ENCODE measurements around the gene HARBI1.

HARBI1 gene

GRCh38 chr11:46617134-46617971 lies at the start of gene HARBI1, which contains the start of gene ATG13:
TSS of gene HARBI1 (minus strand) at chr11:46617227. CDS start at chr11:46616237, 990 bp downstream.
TSS of gene ATG13 (plus strand) at chr11:46617553. CDS start at chr11:46644292, 26,739 bp downstream.
- peak; percentile 95 for DNase-seq

- DNase-seq, result no peak
These were observed 49.5 kb upstream of the HARBI1 start for GRCh38 chr11:46666516-46666915.

- no peak for DNase-seq
These were observed 48.3 kb upstream of the HARBI1 start for GRCh38 chr11:46665356-46665755.

- no peak for DNase-seq
These were observed 47.6 kb upstream of the HARBI1 start for GRCh38 chr11:46664612-46665011.

GRCh38 chr11:46663277-46663940 lies 46.4 kb upstream of the HARBI1 start:
- DNase-seq, result no peak

- DNase-seq, result no peak
These were observed 45.3 kb upstream of the HARBI1 start for GRCh38 chr11:46662366-46662765.

- no peak for DNase-seq
These were observed 44.8 kb upstream of the HARBI1 start for GRCh38 chr11:46661836-46662235.

GRCh38 chr11:46659908-46660307 lies 42.9 kb upstream of the HARBI1 start:
- DNase-seq, result no peak

- no peak for DNase-seq
These were observed 41.2 kb upstream of the HARBI1 start for GRCh38 chr11:46658259-46658658.

GRCh38 chr11:46657186-46657585 lies 40.2 kb upstream of the HARBI1 start:
- no peak for DNase-seq

- no peak for DNase-seq
These were observed 38.6 kb upstream of the HARBI1 start for GRCh38 chr11:46655631-46656030.

- DNase-seq, result no peak
These were observed 32.2 kb upstream of the HARBI1 start for GRCh38 chr11:46649180-46649738.

GRCh38 chr11:46643986-46644385 lies 27.0 kb upstream of the HARBI1 start:
- no peak for DNase-seq

GRCh38 chr11:46643531-46643930 lies 26.5 kb upstream of the HARBI1 start:
- DNase-seq, result no peak

GRCh38 chr11:46642627-46643335 lies 25.8 kb upstream of the HARBI1 start:
- no peak for DNase-seq

GRCh38 chr11:46641639-46642038 lies 24.6 kb upstream of the HARBI1 start:
- no peak for DNase-seq

GRCh38 chr11:46640036-46640788 lies 23.2 kb upstream of the HARBI1 start:
- DNase-seq, result no peak

GRCh38 chr11:46639197-46639839 lies 22.3 kb upstream of the HARBI1 start:
- no peak for DNase-seq

- no peak for DNase-seq
These were observed 20.5 kb upstream of the HARBI1 start for GRCh38 chr11:46637546-46637945.

- no peak for DNase-seq
These were observed 18.6 kb upstream of the HARBI1 start for GRCh38 chr11:46635557-46636139.
